OCI-LY3 (cell line): ENCODE data around the gene CRLF2.

Source experiments
- EZH2phosphoT487 ChIP-seq: fragments of 200-600 bp; shearing (Covaris generic); IDR thresholded peaks from 2 replicates; pipeline ENCODE4 v1.6.1; 2018; ENCODE audit warnings: antibody characterized with exemption, mixed run types, low read depth
- TF ChIP-seq, protein P1 (sequence below): fragments of 200-600, 300-600 bp; sonication (generic); IDR thresholded peaks from 2 replicates; pipeline ENCODE4 v1.5.1; 2014; ENCODE audit warnings: antibody characterized with exemption, low read length, low read depth

DNA sequence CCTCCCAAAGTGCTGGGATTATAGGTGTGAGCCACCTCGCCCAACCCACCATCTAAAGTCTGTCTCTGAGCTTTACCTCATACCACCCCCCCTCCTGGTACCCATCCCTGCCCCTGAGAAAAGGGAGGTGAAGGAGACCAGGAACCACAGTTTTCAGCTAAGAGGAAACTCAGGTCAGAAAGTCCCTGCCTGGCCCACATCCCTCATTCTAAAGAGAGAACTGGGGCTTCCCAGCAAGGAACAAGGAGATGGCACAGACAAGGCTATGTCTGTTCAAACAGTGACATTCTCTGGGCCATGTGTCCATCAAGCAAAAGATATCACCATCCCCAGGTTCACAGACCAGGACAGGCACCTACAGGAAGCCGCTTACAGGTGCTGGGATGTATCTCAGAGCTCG is 40.4 kb upstream of the CRLF2 start:
- TF ChIP-seq, protein P1, sequence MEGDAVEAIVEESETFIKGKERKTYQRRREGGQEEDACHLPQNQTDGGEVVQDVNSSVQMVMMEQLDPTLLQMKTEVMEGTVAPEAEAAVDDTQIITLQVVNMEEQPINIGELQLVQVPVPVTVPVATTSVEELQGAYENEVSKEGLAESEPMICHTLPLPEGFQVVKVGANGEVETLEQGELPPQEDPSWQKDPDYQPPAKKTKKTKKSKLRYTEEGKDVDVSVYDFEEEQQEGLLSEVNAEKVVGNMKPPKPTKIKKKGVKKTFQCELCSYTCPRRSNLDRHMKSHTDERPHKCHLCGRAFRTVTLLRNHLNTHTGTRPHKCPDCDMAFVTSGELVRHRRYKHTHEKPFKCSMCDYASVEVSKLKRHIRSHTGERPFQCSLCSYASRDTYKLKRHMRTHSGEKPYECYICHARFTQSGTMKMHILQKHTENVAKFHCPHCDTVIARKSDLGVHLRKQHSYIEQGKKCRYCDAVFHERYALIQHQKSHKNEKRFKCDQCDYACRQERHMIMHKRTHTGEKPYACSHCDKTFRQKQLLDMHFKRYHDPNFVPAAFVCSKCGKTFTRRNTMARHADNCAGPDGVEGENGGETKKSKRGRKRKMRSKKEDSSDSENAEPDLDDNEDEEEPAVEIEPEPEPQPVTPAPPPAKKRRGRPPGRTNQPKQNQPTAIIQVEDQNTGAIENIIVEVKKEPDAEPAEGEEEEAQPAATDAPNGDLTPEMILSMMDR: no peak
- no peak for TF ChIP-seq EZH2phosphoT487
